Naive thymus-derived CD8-positive, alpha-beta T cell (primary cell): Measurements from ENCODE around the gene CTU2. TPM values are rescaled to one million over a fixed set of nuclear protein-coding genes. Genes with fewer than 3 reads are reported as not detected.

Source experiments
- ATAC-seq, 2 donors: fragments of 150-1000 bp; cut with Tn5 transposase in 1 of 2; sonication (Bioruptor Pico), chemical (Tn5 transposase) in 1 of 2; 1 replicate in 1 of 2; 2 replicates in 1 of 2; pipeline ENCODE4 v1.10.0; 2021; ENCODE audit warnings: mild to moderate bottlenecking in 2 of 2, moderate library complexity in 2 of 2
- POLR2A ChIA-PET: fragments of 350-600 bp; sonication (Branson Sonifier 250); formaldehyde crosslinking; loops from one replicate; lab custom pipeline; 2021; ENCODE audit warnings: antibody characterized with exemption; lab: Charles Lee
- DNase-seq, 10 donors: peaks; one replicate each; pipeline versions ENCODE4 v3.0.0 to v3.0.0-alpha.2; 2020 to 2022
- H3K27ac Mint-ChIP-seq, 10 donors: one replicate each; pipeline ENCODE4 v1.8.0; 2020 to 2022; ENCODE audit warnings: mild to moderate bottlenecking in 10 of 10, mixed read lengths in 10 of 10, moderate library complexity in 4 of 10, inconsistent platforms in 1 of 10
- H3K27me3 Mint-ChIP-seq, 5 donors: one replicate each; pipeline ENCODE4 v1.8.0; 2021 to 2022; ENCODE audit warnings: mixed read lengths in 5 of 5
- H3K36me3 Mint-ChIP-seq, 3 donors: one replicate each; pipeline ENCODE4 v1.8.0; 2020 to 2022; ENCODE audit warnings: mixed read lengths in 3 of 3, mild to moderate bottlenecking in 2 of 3, inconsistent platforms in 1 of 3
- H3K4me1 Mint-ChIP-seq, 4 donors: one replicate each; pipeline ENCODE4 v1.8.0; 2021 to 2022; ENCODE audit warnings: mixed read lengths in 4 of 4
- H3K4me3 Mint-ChIP-seq, 10 donors: one replicate each; pipeline ENCODE4 v1.8.0; 2020 to 2022; ENCODE audit warnings: mild to moderate bottlenecking in 10 of 10, mixed read lengths in 10 of 10, moderate library complexity in 6 of 10, inconsistent platforms in 1 of 10
- H3K9me3 Mint-ChIP-seq, 9 donors: one replicate each; pipeline ENCODE4 v1.8.0; 2020 to 2022; ENCODE audit warnings: mixed read lengths in 9 of 9, mild to moderate bottlenecking in 3 of 9, inconsistent platforms in 1 of 9, moderate library complexity in 1 of 9
- polyA plus RNA-seq, 3 donors: library from polyadenylated mRNA; unstranded; fragments of 300-500 nt; fragmentation: Illumina TruSeq; gene quantifications; one replicate each; pipeline ENCODE4 v1.2.3, GENCODE V29; 2021
- total RNA-seq, 8 experiments: library from RNA in 2 of 8; stranded (reverse) in 2 of 8; gene quantifications; one replicate each; pipeline ENCODE4 v1.2.3 and lab custom pipeline; 2021 to 2026

The CTU2 gene
- total and polyA plus RNA-seq, 5 experiments from 2014 or later, result 16.9 to 31.5 (median 21.9) TPM

DNA sequence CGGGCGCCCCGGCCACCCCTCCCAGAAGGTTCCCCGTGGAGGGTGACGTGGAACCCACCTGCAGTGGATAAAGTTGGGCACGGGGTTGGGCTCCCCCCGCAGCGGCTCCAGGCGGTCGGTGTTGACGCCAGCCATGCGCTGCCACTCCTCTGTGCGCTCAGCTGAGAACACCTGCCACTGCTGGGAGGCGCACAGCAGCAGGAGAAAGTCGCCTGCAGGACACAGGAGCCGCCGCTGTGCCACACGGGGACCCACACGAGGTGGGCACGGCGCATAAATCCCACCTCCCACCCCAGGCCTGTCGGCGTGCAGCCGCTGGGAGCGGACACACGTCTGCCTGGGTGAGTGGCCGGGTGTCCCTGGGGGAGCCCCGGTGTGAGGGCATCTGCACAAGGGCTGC is 20.7 kb downstream of the CTU2 start:
- H3K36me3 Mint-ChIP-seq, result peaks cover 0 to 22% (median 2%) of the 10 kb centered on the region in 3 donors
- ATAC-seq, result no peak
- no peak overlapping the region for H3K4me3 Mint-ChIP-seq
- POLR2A ChIA-PET, result no interaction called here
- peaks cover 0 to 7% (median 4%) of the 10 kb centered on the region in 4 donors for H3K4me1 Mint-ChIP-seq
- H3K27ac Mint-ChIP-seq, result no peak overlapping the region
- DNase-seq, result no peak
- H3K9me3 Mint-ChIP-seq, result no peaks in the 10 kb centered on the region
- H3K27me3 Mint-ChIP-seq, result no peaks in the 10 kb centered on the region

DNA sequence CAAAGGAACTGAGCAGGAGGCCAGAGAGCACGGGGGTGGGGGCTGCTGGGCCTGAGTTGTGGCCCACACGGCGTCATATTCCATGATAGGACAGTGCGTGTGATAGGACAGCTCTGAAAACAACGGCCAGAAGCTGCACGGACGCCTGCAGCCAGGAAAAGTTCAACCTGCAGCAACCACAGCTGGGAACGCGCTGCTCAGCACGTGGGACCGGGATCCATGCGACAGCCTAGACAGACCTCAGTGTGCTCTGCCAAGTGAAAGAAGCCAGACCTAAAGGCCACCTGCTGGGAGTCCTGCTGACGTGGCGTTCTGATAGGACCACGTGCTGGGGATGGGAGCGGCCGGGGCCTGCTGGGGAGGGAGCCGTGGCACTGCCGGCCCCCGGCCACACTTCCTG is 21.6 kb downstream of the CTU2 start:
- ATAC-seq (no peak), DNase-seq (no peak)
- Mint-ChIP-seq H3K4me1 (peaks cover 0 to 7% (median 4%) of the 10 kb centered on the region in 4 donors), H3K27me3 (no peaks in the 10 kb centered on the region), H3K27ac (no peak overlapping the region), H3K36me3 (peaks cover 0 to 19% (median 2%) of the 10 kb centered on the region in 3 donors), H3K9me3 (no peaks in the 10 kb centered on the region), H3K4me3 (no peak overlapping the region)
- POLR2A ChIA-PET, result no interaction called here

DNA sequence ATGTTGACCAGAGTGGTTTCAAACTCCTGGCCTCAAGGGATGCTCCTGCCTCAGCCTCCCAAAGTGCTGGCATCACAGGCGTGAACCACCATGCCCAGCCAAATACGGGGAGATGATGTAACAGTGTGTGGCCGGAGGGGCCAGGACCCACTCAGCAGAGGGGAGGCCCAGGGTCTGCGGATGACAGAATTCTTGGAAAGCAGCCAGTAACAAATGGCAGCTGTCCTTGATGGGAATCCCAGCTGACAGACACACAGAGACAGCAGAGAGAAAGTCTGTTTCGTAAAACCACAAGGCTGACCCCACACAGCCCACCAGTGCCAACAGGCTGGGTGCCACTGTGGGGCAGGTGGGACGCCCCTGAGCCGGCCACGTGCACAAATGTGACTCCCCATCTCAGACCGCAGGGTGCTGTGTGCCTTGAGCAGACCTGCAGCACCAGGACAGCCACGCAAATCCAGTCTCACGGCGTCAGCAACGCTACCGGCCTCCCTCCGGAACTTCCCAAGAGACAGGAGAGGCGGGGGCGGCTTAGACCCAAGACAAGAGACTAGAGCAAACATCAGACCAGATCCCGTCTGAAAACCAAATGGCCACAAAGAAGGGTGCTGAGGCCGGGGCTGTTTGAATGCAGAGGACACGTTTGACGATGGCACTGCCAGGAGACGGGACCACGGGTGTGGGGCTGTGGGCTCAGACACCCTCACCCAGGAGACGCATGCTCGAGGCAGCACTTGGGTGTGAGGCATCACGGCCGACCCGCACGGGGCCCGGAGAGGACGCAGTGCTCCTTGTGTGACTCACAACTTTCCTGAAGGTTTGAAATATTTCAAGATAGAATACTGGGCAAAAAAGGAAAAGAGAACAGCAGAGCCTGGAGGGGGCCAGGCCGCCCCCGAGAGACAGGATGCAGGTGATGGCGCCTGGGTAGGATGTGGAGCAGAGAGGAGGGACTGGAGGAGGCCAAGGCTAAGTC is 24.6 kb downstream of the CTU2 start:
- Mint-ChIP-seq H3K4me3 (no peak overlapping the region), H3K27me3 (no peaks in the 10 kb centered on the region), H3K9me3 (no peaks in the 10 kb centered on the region), H3K27ac (peak overlapping the region in 3 of 10 donors; percentile 36 to 74 (median 43)), H3K4me1 (peaks cover 0 to 7% (median 4%) of the 10 kb centered on the region in 4 donors), H3K36me3 (peaks cover 0 to 12% (median 2%) of the 10 kb centered on the region in 3 donors)
- POLR2A ChIA-PET, result no interaction called here
- DNase-seq, result no peak
- no peak for ATAC-seq

DNA sequence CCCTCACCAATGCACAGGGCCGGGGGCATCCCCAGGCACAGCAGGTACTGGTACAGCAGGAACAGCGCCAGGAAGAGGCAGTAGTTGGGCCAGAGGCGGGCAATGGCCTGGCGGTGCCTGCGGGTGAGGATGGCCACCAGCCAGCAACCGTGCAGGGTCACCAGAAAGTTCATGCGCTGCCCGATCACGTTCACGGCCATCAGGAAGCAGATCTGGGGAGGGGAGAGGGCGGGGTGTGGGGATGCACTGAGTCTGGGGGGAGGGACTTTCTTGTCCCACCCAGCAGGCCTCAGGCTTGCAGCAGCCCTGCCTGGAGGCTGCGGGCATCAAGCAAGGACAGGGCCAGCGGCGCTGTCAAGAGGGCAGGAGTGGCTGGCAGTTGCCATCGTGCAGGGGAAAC is 25.4 kb downstream of the CTU2 start:
- H3K36me3 Mint-ChIP-seq, result peaks cover 0 to 7% (median under 1%) of the 10 kb centered on the region in 3 donors
- ATAC-seq, result no peak
- H3K27me3 Mint-ChIP-seq, result no peaks in the 10 kb centered on the region
- peak in 1 of 10 donors; percentile 34 for DNase-seq
- peak overlapping the region in 1 of 10 donors; percentile 74 for H3K27ac Mint-ChIP-seq
- H3K4me1 Mint-ChIP-seq, result peaks cover 0 to 7% (median 3%) of the 10 kb centered on the region in 4 donors
- H3K9me3 Mint-ChIP-seq, result no peaks in the 10 kb centered on the region
- POLR2A ChIA-PET, result no interaction called here
- no peak overlapping the region for H3K4me3 Mint-ChIP-seq

DNA sequence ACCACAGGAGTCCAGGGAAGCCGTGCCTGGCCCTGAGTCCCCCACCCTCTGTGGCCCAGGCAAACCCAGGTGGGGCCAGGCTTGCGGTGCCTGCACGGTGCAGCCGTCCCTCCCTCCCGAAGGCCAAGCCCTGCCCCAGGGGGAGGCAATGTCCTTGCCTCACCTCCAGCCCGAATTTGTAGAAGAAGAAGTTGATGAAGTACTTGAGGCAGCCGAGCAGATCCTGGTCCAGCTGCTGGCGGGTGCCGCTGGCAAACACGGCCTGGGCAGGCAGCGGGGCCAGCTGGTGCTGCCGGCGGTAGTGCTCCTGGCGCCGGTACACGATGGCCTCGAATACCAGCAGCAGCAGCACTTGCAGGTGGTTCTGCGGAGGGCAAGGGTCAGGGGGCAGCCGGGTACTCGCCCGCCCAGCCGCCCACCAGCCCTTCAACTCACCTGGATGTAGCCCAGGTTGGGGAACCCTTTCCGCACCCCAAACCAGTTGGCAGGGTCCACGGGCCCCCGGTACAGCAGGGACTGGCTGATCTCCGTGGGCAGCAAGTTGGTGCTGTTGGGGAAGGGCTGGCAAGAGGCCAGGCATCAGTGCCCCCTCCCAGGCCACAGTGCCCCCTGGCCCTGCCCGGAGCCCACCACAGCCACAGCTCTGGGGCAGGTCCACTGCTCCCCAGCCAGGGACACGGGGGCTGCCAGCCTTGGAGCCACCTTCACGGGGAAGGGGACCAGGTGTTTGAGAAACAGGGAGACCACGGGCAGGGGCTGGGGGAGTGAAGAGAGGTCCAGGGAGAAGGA is 26.1 kb downstream of the CTU2 start:
- Mint-ChIP-seq H3K27me3 (no peaks in the 10 kb centered on the region), H3K4me3 (no peak overlapping the region), H3K27ac (no peak overlapping the region), H3K36me3 (peaks cover 0 to 7% (median 0%) of the 10 kb centered on the region in 3 donors), H3K4me1 (peaks cover 0 to 7% (median 3%) of the 10 kb centered on the region in 4 donors), H3K9me3 (no peaks in the 10 kb centered on the region)
- no peak for DNase-seq
- ATAC-seq, result no peak
- POLR2A ChIA-PET, result no interaction called here

DNA sequence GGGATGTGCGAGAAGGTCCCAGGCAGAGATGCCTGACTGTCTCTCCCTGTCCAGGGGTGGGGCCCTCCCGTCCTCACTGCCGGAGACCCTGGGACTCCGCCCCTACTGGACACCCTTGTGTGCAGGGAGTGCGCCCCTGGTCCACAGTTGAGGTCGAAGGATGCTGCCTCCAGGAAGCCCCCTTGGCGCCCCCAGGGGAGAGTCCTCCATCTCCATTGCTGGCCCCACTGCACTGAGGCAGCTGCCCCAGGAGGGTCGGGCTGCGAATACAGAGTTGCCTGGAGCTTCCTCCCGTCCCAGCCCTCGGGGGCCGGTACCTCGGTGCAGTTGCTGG is 26.6 kb downstream of the CTU2 start:
- Mint-ChIP-seq H3K9me3 (no peaks in the 10 kb centered on the region), H3K4me3 (no peak overlapping the region), H3K36me3 (peaks cover 0 to 7% (median 0%) of the 10 kb centered on the region in 3 donors), H3K27me3 (no peaks in the 10 kb centered on the region), H3K27ac (no peak overlapping the region), H3K4me1 (peaks cover 0 to 11% (median 3%) of the 10 kb centered on the region in 4 donors)
- ATAC-seq, result no peak
- no peak for DNase-seq
- POLR2A ChIA-PET, result no interaction called here

DNA sequence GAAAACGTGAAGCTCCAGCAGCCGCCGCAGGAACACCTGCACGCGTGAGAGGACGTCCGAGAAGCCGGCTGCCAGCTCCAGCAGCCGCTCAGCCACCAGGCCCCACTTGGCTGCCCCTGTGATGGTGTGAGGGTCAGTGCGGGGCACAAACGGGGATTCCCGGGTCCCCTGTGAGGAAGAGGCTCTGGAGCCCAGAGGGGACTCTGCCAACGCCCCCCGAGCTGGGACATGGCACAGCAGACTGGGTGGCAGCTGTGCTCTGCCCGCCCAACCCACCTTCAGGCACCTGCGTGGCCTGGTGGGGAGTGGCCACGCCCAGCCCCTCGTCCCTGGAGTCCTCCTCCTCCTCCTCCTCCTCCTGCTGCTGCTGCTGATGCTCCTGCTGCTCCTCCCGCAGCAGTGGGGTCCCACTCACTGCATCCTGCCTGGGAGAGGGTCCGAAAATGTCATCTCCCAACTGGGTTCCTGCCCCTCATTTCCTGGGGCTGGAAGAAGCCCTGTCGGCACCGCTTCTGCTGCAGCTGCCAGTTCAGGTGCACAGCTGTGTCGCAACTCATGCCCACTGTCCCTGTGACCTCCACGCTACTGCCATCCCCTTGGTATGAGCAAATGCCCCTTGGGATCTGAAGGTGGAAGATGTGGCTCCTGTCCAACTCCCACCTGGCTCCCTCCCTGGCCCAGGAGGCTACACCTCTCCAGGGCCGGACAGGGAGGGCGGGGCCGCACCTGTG is 27.5 kb downstream of the CTU2 start:
- DNase-seq (no peak), ATAC-seq (no peak)
- POLR2A ChIA-PET, result interaction anchor here (5.5 kb wide), 1 partner anchor 49 kb away, joined by 56 read pairs; the partner anchor contains the start of gene PIEZO1
- Mint-ChIP-seq H3K4me3 (no peak overlapping the region), H3K36me3 (peaks cover 0 to 7% (median 0%) of the 10 kb centered on the region in 3 donors), H3K27ac (no peak overlapping the region), H3K4me1 (peaks cover 0 to 11% (median 3%) of the 10 kb centered on the region in 4 donors), H3K9me3 (no peaks in the 10 kb centered on the region), H3K27me3 (no peaks in the 10 kb centered on the region)

DNA sequence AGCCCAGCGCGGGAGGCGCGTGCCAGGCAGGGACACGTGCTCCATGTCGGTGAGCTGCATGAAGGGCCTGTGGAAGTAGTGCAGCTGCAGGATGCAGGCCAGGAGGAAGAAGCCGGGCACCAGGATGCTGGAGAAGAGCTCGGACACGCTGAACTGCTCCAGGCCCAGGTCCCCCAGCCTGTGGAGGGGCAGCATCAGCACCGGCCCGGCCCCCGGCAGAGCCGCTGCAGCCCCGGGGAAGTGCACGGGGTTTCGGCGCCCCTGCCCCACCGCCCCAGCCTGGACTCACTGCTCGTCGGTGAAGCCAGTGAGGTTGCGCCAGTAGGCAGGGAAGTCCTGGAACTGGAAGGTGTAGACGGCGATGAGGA is 28.0 kb downstream of the CTU2 start:
- H3K9me3 Mint-ChIP-seq, result no peaks in the 10 kb centered on the region
- H3K4me1 Mint-ChIP-seq, result peaks cover 0 to 11% (median 3%) of the 10 kb centered on the region in 4 donors
- peaks cover 0 to 7% (median 0%) of the 10 kb centered on the region in 3 donors for H3K36me3 Mint-ChIP-seq
- no peak overlapping the region for H3K27ac Mint-ChIP-seq
- no peaks in the 10 kb centered on the region for H3K27me3 Mint-ChIP-seq
- no peak overlapping the region for H3K4me3 Mint-ChIP-seq
- POLR2A ChIA-PET, result interaction anchor here (5.5 kb wide), 1 partner anchor 49 kb away, joined by 56 read pairs; the partner anchor contains the start of gene PIEZO1
- ATAC-seq (no peak), DNase-seq (no peak)

DNA sequence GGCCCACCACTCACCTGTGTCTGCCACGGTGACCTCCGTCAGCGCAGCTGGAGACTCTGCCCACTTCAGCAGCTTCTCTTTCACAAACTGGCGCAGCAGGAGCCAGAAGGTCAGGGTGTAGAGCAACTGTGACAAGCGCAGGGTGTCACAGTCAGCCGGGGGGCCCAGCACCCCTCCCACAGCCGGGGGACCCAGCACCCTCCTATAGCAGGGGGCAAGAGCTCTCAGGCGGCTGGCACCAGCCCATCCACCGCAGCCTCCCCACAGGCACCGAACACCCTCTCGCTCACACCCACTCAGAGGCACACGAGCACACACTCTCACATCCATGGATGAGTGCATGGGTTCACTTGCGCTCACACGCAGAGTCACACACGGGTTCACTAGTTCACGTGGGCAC is 28.8 kb downstream of the CTU2 start:
- no peak for DNase-seq
- Mint-ChIP-seq H3K4me1 (peaks cover 0 to 11% (median 3%) of the 10 kb centered on the region in 4 donors), H3K27ac (no peak overlapping the region), H3K36me3 (peaks cover 0 to 7% (median 0%) of the 10 kb centered on the region in 3 donors), H3K9me3 (no peaks in the 10 kb centered on the region), H3K27me3 (no peaks in the 10 kb centered on the region), H3K4me3 (no peak overlapping the region)
- ATAC-seq, result no peak
- POLR2A ChIA-PET, result interaction anchor here (0.6 to 5.5 kb wide), 4 partner anchors 29 to 58 kb away, joined by 3 to 56 read pairs (median 3); partner anchors contain the start of gene PIEZO1

DNA sequence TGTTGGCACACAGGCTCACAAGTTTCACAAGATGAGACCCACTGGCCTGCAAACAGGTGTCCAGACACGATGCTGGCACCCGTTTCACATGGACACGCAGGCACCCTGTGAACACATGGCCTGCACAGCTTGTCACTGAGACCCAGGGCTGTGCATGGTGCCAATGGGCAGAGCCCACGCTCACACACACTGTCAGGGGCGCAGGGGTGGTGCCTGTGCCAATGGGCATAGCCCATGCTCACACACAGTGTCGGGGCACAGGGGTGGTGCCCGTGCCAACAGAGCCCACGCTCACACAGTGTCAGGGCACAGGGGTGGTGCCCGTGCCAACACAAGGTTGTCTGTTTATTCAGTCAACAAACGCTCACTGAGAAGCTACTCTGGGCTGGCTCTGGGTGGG is 29.3 kb downstream of the CTU2 start:
- DNase-seq (no peak), ATAC-seq (no peak)
- Mint-ChIP-seq H3K36me3 (peaks cover 0 to 8% (median 0%) of the 10 kb centered on the region in 3 donors), H3K4me1 (peaks cover 0 to 11% (median 3%) of the 10 kb centered on the region in 4 donors), H3K9me3 (no peaks in the 10 kb centered on the region), H3K4me3 (no peak overlapping the region), H3K27ac (no peak overlapping the region), H3K27me3 (no peaks in the 10 kb centered on the region)
- POLR2A ChIA-PET, result interaction anchor here (0.6 to 5.5 kb wide), 4 partner anchors 10 to 57 kb away, joined by 3 to 56 read pairs (median 3); partner anchors contain the start of gene PIEZO1

DNA sequence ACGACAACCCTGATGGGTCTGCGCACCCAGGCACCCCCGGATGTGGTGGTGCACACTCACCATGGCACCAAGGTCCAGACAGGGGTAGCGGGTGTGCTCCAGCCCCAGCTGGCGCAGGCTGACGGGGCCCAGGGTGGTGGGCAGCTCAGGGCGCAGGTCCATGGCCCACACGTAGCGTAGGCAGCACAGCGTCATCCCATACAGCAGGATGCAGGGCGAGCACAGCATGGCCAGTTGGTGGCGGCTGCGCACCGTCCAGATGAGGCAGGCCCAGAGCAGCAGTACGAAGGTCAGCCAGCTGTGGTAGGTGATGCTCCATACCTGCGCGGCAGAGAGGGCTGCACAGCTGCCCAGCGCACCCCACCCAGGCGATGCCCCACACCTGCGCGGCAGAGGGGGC is 29.8 kb downstream of the CTU2 start:
- peaks cover 0 to 6% (median 0%) of the 10 kb centered on the region in 3 donors for H3K36me3 Mint-ChIP-seq
- H3K9me3 Mint-ChIP-seq, result no peaks in the 10 kb centered on the region
- H3K27me3 Mint-ChIP-seq, result no peaks in the 10 kb centered on the region
- no peak overlapping the region for H3K27ac Mint-ChIP-seq
- POLR2A ChIA-PET, result interaction anchor here (1.1 to 5.5 kb wide), 5 partner anchors 9 to 122 kb away, joined by 3 to 56 read pairs (median 11); partner anchors contain the start of gene PIEZO1
- H3K4me1 Mint-ChIP-seq, result peaks cover 0 to 10% (median 3%) of the 10 kb centered on the region in 4 donors
- H3K4me3 Mint-ChIP-seq, result no peak overlapping the region
- DNase-seq (no peak), ATAC-seq (no peak)

DNA sequence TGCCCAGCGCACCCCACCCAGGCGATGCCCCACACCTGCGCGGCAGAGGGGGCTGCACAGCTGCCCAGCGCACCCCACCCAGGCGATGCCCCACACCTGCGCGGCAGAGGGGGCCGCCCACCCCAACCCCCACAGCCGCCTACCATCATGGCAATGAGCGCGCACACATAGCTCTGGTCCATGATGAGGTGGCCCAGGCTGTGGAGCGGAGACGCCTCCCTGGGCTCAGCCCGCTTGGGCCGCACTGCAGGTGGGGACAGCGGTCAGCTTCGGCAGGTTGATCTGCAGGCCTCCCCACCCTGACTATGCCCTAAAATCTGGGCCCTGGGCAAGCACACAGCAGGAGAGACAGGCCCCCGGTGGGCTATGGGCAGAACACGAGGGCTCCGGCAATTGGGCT is 30.2 kb downstream of the CTU2 start:
- H3K4me3 Mint-ChIP-seq, result no peak overlapping the region
- no peaks in the 10 kb centered on the region for H3K9me3 Mint-ChIP-seq
- DNase-seq, result no peak
- H3K27ac Mint-ChIP-seq, result no peak overlapping the region
- peaks cover 0 to 5% (median under 1%) of the 10 kb centered on the region in 4 donors for H3K4me1 Mint-ChIP-seq
- no peaks in the 10 kb centered on the region for H3K27me3 Mint-ChIP-seq
- ATAC-seq, result no peak
- H3K36me3 Mint-ChIP-seq, result peaks cover 0 to 2% (median 0%) of the 10 kb centered on the region in 3 donors
- POLR2A ChIA-PET, result interaction anchor here (1.1 to 5.5 kb wide), 10 partner anchors 9 to 481 kb away, joined by 3 to 56 read pairs (median 6); partner anchors contain the start of genes APRT, PIEZO1 and ZNF778
